Activated T-cell treated with anti-CD3 and anti-CD28 coated beads, Interleukin-2, amount 50 U/mL, for 72 hours (primary cell): Measurements from ENCODE around the gene SETBP1. TPM values are rescaled to one million over a fixed set of nuclear protein-coding genes. Genes with fewer than 3 reads are reported as not detected.

ENCODE experiments used
- ATAC-seq, 2 donors: fragments of 150-1000 bp; cut with Tn5 transposase; replicated peaks in 1 of 2; 2 replicates each; pipeline ENCODE4 v1.10.0; 2021; ENCODE audit warnings: moderate library complexity in 2 of 2, mild to moderate bottlenecking in 1 of 2
- DNase-seq, 2 donors: peaks; one replicate each; pipeline ENCODE4 v3.0.0; 2021 to 2022; ENCODE audit warnings: mixed read lengths in 1 of 2
- H3K27ac Mint-ChIP-seq: one replicate; pipeline ENCODE4 v1.8.0; 2022; ENCODE audit warnings: mild to moderate bottlenecking, moderate library complexity, mixed read lengths
- H3K27me3 Mint-ChIP-seq: one replicate; pipeline ENCODE4 v1.8.0; 2022; ENCODE audit warnings: low read depth, mixed read lengths
- H3K36me3 Mint-ChIP-seq, 2 donors: one replicate each; pipeline ENCODE4 v1.8.0; 2022; ENCODE audit warnings: mixed read lengths in 2 of 2, mild to moderate bottlenecking in 1 of 2; ENCODE audit not compliant: insufficient read depth in 2 of 2
- H3K4me1 Mint-ChIP-seq: one replicate; pipeline ENCODE4 v1.8.0; 2022; ENCODE audit warnings: low read depth, mixed read lengths
- H3K4me3 Mint-ChIP-seq, 2 donors: one replicate each; pipeline ENCODE4 v1.8.0; 2022; ENCODE audit warnings: mild to moderate bottlenecking in 2 of 2, mixed read lengths in 2 of 2, moderate library complexity in 2 of 2
- H3K9me3 Mint-ChIP-seq, 2 donors: one replicate each; pipeline ENCODE4 v1.8.0; 2022; ENCODE audit warnings: mixed read lengths in 2 of 2
- total RNA-seq, 2 donors: library from RNA; stranded (reverse); gene quantifications; one replicate each; pipeline ENCODE4 v1.2.3, GENCODE V29; 2022

SETBP1 gene
- 10 to 100 TPM in 1 of 2 donors, 1 to 10 TPM in 1; 3.8 to 13.8 TPM for total RNA-seq

DNA sequence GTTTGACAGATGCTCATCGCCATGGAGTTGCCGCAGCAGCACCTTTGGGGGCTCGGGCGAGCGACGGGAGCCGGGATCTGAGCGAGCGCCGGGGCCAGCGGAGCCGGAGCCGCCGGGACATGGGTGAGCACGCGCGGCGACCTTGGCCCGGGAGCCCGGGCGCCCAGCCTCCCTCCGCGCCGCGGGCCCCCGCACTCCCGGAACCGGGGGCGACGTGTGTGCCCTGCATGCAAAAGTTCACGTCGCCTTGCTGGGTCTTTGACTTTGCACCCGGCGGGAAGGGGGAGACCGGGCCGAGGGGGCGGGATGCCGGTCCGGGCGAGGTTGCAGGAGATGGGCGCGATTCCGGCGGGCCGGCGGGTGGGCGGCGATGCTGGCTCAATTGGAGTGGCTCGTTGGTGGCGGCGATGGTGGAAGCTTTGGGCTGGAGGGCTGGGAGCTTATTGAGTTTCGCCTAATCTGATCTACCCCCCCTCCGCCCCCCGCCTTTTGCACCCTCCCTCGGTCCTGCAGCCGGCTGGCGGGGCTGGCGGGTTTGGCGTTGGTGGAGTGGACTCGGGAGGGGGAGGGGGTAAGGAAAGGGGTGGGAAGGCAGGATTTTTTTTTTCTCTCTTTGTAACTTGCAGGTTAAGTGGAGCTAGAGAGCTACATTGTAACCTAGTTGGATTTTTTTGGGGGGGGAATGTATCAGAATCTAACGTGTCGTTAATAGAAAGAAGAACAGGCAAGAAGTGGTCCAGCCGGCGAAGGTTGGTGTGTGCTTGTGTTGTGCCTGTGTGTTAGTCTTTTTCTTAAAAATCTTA, at the start of gene SETBP1:
Gene SETBP1, plus strand, starts transcription at position 616 of the 803 bp plus-strand sequence. CDS start 20,459 bp downstream, outside the sequence.
- Mint-ChIP-seq H3K27ac (peak within 1 kb of the TSS; percentile 10), H3K36me3 (no peaks in the 10 kb centered on the region), H3K27me3 (peaks cover 24% of the 10 kb centered on the region), H3K4me3 (no peak within 1 kb of the TSS), H3K9me3 (no peaks in the 10 kb centered on the region), H3K4me1 (peaks cover 9% of the 10 kb centered on the region)
- ATAC-seq (peak; percentile 22 to 33), DNase-seq (peak; percentile 31 to 54)

DNA sequence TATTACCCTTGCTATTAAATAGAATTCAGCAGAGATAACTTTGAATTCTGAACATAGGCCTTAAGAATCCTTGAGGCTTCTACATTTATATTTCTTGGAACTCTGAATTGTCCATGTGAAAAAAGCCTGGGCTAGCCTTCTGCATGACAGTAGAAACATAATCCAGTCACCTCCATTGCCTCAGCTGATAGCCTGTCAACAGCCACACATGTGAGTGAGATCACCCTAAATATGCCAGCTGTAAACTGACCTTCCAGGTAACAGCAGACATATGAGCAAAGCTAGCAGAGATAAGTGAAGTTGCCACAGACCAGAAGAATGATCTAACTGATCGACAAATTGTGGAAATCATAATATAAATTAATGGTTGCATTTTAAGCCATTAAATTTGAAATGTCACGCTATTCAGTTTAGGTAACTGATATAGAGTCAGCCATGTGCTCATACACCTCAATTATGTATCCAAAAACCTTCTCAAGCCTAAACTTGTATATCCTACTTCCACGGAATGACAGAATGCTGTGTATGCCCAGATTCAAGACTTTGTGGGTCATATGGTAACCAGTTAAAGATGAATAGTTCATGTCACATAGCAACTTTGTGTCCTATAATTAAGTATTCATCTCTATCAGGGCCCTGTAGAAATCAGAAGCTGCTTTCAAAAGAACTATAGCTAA, 48.1 kb upstream of the SETBP1 start:
- no peaks in the 10 kb centered on the region for H3K36me3 Mint-ChIP-seq
- peaks cover 26% of the 10 kb centered on the region for H3K4me1 Mint-ChIP-seq
- no peak overlapping the region for H3K4me3 Mint-ChIP-seq
- H3K27me3 Mint-ChIP-seq, result peaks cover 23% of the 10 kb centered on the region
- DNase-seq (no peak), ATAC-seq (no peak)
- peaks cover 0 to 2% of the 10 kb centered on the region in 2 donors for H3K9me3 Mint-ChIP-seq
- H3K27ac Mint-ChIP-seq, result no peak overlapping the region

DNA sequence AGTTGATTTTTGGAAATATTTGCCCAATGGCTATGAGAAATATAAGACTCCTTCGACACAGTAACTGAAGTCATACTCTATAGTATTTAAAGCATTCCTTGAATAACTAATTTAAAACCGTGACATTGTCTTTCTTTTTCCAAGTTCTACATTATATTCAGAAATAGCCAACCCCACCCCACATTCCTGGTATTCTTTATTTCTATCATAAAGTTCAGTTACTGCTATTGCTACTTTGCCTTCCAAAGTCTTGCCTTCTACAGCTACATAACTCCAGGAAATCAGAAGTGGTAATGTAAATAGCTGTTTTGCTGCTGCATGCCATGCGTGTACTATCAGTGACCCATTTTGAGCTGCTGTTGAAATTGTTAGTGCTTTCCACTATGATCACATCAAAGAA, 45.1 kb upstream of the SETBP1 start:
- no peak for DNase-seq
- no peak for ATAC-seq
- peaks cover 18% of the 10 kb centered on the region for H3K4me1 Mint-ChIP-seq
- no peak overlapping the region for H3K27ac Mint-ChIP-seq
- no peak overlapping the region for H3K4me3 Mint-ChIP-seq
- no peaks in the 10 kb centered on the region for H3K36me3 Mint-ChIP-seq
- peaks cover 14% of the 10 kb centered on the region for H3K27me3 Mint-ChIP-seq
- peaks cover 0 to 2% of the 10 kb centered on the region in 2 donors for H3K9me3 Mint-ChIP-seq

DNA sequence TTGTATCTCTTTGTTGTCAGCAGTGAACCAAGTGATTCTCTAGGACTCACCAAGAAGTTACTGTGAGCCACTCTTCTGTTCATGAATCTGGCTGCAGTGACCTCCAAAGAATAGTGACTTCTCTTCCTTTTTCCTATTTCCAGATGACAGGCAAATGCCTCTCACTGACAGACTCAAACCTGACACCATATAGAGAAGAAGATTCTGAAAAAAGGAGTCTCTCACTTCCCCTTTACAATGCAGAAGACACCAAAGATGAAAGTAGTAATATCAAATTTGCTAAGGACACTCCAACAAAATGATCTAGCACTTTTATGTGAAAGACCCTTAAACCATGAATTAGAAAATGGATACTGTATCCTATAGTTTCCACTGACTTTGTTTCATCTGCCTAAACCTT, 44.4 kb upstream of the SETBP1 start:
- ATAC-seq, result no peak
- Mint-ChIP-seq H3K27me3 (peaks cover 18% of the 10 kb centered on the region), H3K27ac (no peak overlapping the region), H3K4me3 (no peak overlapping the region), H3K36me3 (no peaks in the 10 kb centered on the region), H3K4me1 (peaks cover 17% of the 10 kb centered on the region), H3K9me3 (peaks cover 0 to 1% of the 10 kb centered on the region in 2 donors)
- DNase-seq, result no peak

DNA sequence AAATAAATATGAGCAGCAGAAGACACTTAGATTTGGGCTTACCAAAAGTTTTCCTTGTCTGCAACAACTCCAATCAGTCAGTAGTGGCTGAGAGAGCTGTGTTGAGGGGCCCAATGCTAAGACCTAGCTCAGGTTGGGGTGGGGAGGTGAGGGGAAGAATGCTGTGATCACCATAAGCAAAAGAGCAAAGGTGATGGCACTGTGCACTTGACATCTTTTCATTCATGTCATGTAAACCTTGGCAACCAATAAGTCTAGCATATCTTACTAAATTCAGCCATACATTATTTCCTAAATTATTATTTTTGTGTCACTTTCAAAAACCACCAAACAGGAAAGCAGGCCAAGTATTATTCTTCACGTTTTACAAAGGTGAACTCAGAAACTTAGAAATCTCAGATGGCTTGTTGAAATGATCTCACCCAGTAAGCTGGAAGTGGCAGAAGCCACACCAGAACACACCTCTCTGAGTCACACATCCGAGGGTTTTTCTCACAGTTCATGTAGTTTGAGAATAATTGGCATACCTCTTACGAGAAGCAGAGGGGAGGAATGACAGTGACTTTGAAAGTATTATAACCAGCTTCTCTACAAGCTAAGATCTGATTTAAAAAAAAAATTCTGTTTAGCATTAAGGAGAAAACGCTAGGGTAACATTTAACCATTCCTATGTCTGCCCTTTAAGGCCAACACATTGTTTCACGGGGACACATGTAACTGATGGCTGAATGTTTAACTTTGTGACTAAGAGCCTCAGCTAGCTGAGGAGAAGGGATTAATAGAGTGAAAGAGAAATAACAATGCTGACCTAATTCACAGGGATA, 43.3 kb upstream of the SETBP1 start:
- ATAC-seq (peak; percentile 95 to 96), DNase-seq (peak; percentile 25 to 26)
- H3K27me3 Mint-ChIP-seq, result peaks cover 17% of the 10 kb centered on the region
- no peaks in the 10 kb centered on the region for H3K36me3 Mint-ChIP-seq
- H3K4me3 Mint-ChIP-seq, result peak overlapping the region; percentile 13 to 74
- H3K9me3 Mint-ChIP-seq, result no peaks in the 10 kb centered on the region
- H3K27ac Mint-ChIP-seq, result peak overlapping the region; percentile 90
- peaks cover 17% of the 10 kb centered on the region for H3K4me1 Mint-ChIP-seq

DNA sequence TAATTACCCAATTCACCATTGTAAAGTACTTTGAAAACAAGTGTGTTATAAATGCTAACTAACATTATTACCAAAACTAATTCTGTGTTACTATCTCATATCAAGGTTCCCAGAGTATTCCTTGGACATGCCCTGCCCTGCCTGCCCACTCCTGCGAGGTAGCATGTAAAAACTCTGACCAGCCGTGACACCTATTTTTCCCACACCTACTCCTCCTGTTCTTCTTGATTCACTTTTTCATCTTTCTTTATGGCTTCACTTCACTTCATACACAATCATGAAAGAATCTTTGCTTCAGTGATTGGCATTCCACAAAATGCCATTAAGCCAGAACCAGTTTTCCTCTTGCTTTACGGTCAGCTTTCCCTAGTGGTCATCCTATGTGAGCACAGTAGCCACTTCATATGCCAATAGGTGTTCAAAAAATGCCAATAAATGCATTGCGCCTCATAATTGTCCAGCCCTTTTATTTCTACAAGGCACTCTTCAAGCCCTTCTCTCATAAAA, 42.6 kb upstream of the SETBP1 start:
- Mint-ChIP-seq H3K27me3 (peaks cover 17% of the 10 kb centered on the region), H3K4me1 (peaks cover 17% of the 10 kb centered on the region), H3K9me3 (no peaks in the 10 kb centered on the region), H3K36me3 (no peaks in the 10 kb centered on the region), H3K27ac (peak overlapping the region; percentile 6), H3K4me3 (peak overlapping the region in 1 of 2 donors; percentile 2)
- ATAC-seq (no peak), DNase-seq (no peak)

DNA sequence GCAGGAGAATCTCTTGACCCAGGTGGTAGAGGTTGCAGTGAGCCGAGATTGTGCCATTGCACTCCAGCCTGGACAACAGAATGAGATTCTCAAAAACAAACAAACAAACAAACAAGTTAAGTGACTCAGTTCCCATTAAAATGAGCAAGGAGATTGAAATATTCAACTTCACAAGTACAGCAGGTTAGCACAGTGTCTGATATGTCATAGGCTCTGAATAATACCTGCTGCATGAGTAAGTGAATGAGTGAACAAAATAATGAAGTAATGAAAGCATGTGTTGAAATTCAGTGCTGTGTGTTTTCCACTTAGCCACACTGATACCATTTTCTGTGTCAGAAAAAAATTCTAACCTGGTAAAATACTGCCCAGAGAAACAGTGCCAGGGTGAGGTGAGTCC, 41.9 kb upstream of the SETBP1 start:
- Mint-ChIP-seq H3K9me3 (no peaks in the 10 kb centered on the region), H3K4me3 (no peak overlapping the region), H3K27ac (no peak overlapping the region), H3K27me3 (peaks cover 17% of the 10 kb centered on the region), H3K4me1 (peaks cover 17% of the 10 kb centered on the region), H3K36me3 (no peaks in the 10 kb centered on the region)
- DNase-seq (no peak), ATAC-seq (no peak)

DNA sequence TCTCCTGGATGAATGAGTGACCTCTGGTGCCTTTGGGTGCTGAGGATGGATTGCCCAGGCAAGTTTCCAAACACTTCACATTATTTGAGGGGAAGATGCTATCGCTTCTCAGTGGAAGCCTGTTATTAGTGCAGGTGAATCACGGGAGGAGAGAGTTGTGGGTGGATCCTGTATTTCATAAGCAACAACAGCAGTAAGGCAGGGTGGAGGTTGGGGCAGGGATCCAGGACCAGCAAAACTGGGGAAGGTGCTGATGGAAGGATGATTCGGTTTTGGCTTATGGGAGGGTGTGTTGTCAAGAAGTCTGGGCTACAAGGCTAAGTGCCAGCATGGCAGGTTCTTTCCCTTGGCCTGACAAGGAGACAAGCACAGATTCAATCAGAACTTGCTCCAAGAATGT, 37.7 kb upstream of the SETBP1 start:
- no peak for DNase-seq
- H3K36me3 Mint-ChIP-seq, result no peaks in the 10 kb centered on the region
- peaks cover 4% of the 10 kb centered on the region for H3K4me1 Mint-ChIP-seq
- H3K9me3 Mint-ChIP-seq, result no peaks in the 10 kb centered on the region
- no peak overlapping the region for H3K27ac Mint-ChIP-seq
- H3K4me3 Mint-ChIP-seq, result no peak overlapping the region
- peaks cover 18% of the 10 kb centered on the region for H3K27me3 Mint-ChIP-seq
- ATAC-seq, result no peak

DNA sequence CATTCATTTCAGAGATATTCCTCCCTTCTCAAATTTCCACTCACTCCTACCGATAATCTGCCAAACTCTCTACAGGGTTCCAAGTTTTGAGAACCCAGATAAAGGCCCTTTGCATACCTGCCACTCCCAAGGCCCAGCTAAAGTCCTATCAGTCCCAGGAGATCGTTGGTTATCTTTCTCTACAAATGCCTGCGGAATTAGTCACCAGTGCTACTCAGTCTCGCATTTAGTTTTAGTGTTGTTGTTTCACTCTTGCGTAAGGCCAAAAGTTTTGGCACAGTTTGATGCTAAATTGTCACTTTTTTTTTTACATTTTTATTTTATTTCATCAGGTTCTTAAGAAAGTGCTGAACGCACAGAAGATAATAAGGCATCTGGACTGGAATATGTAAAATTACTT, 29.2 kb upstream of the SETBP1 start:
- no peaks in the 10 kb centered on the region for H3K4me1 Mint-ChIP-seq
- peaks cover 27% of the 10 kb centered on the region for H3K27me3 Mint-ChIP-seq
- H3K27ac Mint-ChIP-seq, result no peak overlapping the region
- DNase-seq, result no peak
- no peaks in the 10 kb centered on the region for H3K9me3 Mint-ChIP-seq
- H3K36me3 Mint-ChIP-seq, result no peaks in the 10 kb centered on the region
- no peak overlapping the region for H3K4me3 Mint-ChIP-seq
- no peak for ATAC-seq

DNA sequence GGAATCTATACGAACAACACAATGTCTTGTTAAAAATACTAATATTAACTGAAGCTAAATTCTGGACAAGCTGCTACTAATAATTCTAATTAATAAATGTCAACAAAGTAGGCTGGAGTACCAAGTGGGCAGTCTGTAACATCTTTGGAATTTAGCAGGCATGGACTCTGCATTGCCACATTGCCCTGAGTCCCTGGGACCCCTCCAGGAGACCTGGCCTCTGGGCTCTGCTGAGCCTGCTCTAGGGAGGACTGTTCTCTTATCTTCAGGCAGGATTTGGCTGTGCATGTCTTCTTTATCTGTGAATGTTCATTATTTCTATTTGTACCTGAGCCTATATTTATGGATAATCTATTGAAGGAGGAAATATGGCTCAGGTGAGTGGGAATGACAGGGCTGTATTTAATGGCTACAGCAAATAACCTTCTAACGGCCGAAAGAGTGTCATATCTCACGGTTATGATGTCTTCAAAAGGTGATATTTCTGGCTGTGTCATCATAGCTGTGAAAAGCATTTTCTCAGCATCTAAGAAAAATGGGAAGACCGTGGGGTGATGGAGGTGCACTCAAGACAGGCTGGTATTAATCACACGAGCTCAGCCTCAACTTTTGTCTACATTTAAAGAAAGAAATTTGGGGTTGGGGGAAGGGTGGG, 28.6 kb upstream of the SETBP1 start:
- DNase-seq, result no peak
- Mint-ChIP-seq H3K36me3 (no peaks in the 10 kb centered on the region), H3K27me3 (peaks cover 24% of the 10 kb centered on the region), H3K27ac (no peak overlapping the region), H3K4me1 (no peaks in the 10 kb centered on the region), H3K9me3 (no peaks in the 10 kb centered on the region), H3K4me3 (no peak overlapping the region)
- no peak for ATAC-seq

DNA sequence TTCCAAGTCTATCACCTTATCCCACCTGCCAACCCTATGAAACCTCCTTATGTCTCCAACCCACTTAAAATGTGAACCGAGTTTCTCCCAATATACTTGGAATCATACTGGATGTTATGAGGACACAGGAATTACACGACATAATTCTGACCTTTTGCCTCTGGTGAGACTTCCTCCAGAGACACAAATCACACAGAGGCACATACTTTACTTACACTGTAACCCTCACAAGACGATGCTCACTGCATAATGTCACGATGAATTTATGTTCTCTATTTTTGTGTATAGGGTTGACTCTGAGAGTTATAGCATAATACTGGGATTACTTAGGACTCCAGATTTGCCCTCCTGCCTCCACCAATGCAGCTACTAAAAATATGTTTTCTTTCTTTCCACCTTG, 28.0 kb upstream of the SETBP1 start:
- Mint-ChIP-seq H3K4me1 (no peaks in the 10 kb centered on the region), H3K9me3 (no peaks in the 10 kb centered on the region), H3K36me3 (no peaks in the 10 kb centered on the region), H3K4me3 (no peak overlapping the region), H3K27ac (no peak overlapping the region), H3K27me3 (peaks cover 21% of the 10 kb centered on the region)
- DNase-seq, result no peak
- no peak for ATAC-seq

DNA sequence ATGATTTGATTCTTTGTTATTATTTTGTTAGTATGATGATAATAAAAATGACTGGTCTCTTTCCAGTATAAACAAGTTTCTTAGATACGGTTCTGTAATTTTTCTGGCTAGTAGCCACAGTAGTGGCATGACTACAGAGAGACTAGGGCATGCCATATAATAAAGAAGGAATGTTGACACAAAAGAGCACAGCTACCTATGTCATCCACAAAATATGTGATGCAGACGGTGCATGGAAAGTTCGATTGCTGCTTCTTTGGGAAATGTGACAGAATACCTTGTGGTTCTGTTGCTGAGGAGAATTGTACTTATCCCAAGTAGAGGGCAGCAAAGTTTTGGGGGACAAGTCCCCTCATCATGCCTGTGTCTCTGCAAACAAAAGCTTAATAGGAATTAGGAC, 26.1 kb upstream of the SETBP1 start:
- Mint-ChIP-seq H3K27me3 (peaks cover 33% of the 10 kb centered on the region), H3K4me1 (no peaks in the 10 kb centered on the region)

More for the DNA sequence above, 26.1 kb upstream of the SETBP1 start:
- H3K4me3 Mint-ChIP-seq, result no peak overlapping the region
- no peak for ATAC-seq
- H3K9me3 Mint-ChIP-seq, result no peaks in the 10 kb centered on the region
- DNase-seq, result no peak
- no peaks in the 10 kb centered on the region for H3K36me3 Mint-ChIP-seq
- H3K27ac Mint-ChIP-seq, result no peak overlapping the region
